ENCODE measurements around the gene INPP4A. TPM values are rescaled to one million over a fixed set of nuclear protein-coding genes. Genes with fewer than 3 reads are reported as not detected.
"Not testable (repeated sequence)": the region's sequence is repeated elsewhere in the genome, so short reads cannot be mapped to it uniquely, and the experiment has no call there.

INPP4A gene
- 21.4 and 25.0 TPM in 2 replicates for total RNA-seq (2014; rRNA removed; shearing (Covaris generic))

GRCh38 chr2:98444436-98445176, at the start of gene INPP4A:
Gene INPP4A, plus strand, starts transcription at chr2:98444858. Its CDS starts 75,191 bp downstream, at chr2:98520049.
- peaks cover 3% of the 10 kb centered on the region; the same call in 1 of the 2 replicates for H3K4me1 ChIP-seq
- peak; percentile 71 to 87 for DNase-seq
- no peak within 1 kb of the TSS; the same call in 1 of the 2 replicates for H3K27ac ChIP-seq
- no peaks in the 10 kb centered on the region for H3K9me3 ChIP-seq (replicated peaks)
- H3K4me3 ChIP-seq: peak within 1 kb of the TSS; percentile 80
- H3K36me3 ChIP-seq: no peaks in the 10 kb centered on the region
- no peaks in the 10 kb centered on the region for H3K27me3 ChIP-seq

- Histone ChIP-seq H3K4me1 (no peaks in the 10 kb centered on the region), H3K27me3 (no peaks in the 10 kb centered on the region), H3K36me3 (no peaks in the 10 kb centered on the region), H3K4me3 (no peak overlapping the region), H3K27ac (no peak overlapping the region), H3K9me3 (replicated peaks) (no peaks in the 10 kb centered on the region)
- DNase-seq: no peak
Observed at GRCh38 chr2:98395977-98396376, 48.7 kb upstream of the INPP4A start.

- no peak overlapping the region for H3K27ac ChIP-seq
- no peaks in the 10 kb centered on the region for H3K27me3 ChIP-seq
Observed at GRCh38 chr2:98396745-98397355, 47.8 kb upstream of the INPP4A start.

GRCh38 chr2:98399140-98399539, 45.5 kb upstream of the INPP4A start:
- H3K4me1 ChIP-seq: no peaks in the 10 kb centered on the region
- no peaks in the 10 kb centered on the region for H3K27me3 ChIP-seq
- no peaks in the 10 kb centered on the region for H3K36me3 ChIP-seq
- no peak overlapping the region for H3K4me3 ChIP-seq
- no peaks in the 10 kb centered on the region for H3K9me3 ChIP-seq (replicated peaks)
- no peak overlapping the region for H3K27ac ChIP-seq
- DNase-seq: no peak

More at GRCh38 chr2:98396745-98397355, 47.8 kb upstream of the INPP4A start:
- Histone ChIP-seq H3K4me1 (no peaks in the 10 kb centered on the region), H3K36me3 (no peaks in the 10 kb centered on the region), H3K4me3 (no peak overlapping the region), H3K9me3 (replicated peaks) (no peaks in the 10 kb centered on the region)
- no peak for DNase-seq

GRCh38 chr2:98403878-98404277, 40.8 kb upstream of the INPP4A start:
- Histone ChIP-seq H3K4me3 (no peak overlapping the region), H3K36me3 (no peaks in the 10 kb centered on the region), H3K27ac (no peak overlapping the region), H3K4me1 (no peaks in the 10 kb centered on the region), H3K9me3 (replicated peaks) (no peaks in the 10 kb centered on the region), H3K27me3 (no peaks in the 10 kb centered on the region)
- no peak for DNase-seq

GRCh38 chr2:98404556-98405250, 40.0 kb upstream of the INPP4A start:
- H3K4me1 ChIP-seq: no peaks in the 10 kb centered on the region
- H3K9me3 ChIP-seq (replicated peaks): no peaks in the 10 kb centered on the region
- H3K4me3 ChIP-seq: no peak overlapping the region
- no peaks in the 10 kb centered on the region for H3K27me3 ChIP-seq
- no peak for DNase-seq
- H3K36me3 ChIP-seq: no peaks in the 10 kb centered on the region
- no peak overlapping the region for H3K27ac ChIP-seq

GRCh38 chr2:98405301-98405700, 39.4 kb upstream of the INPP4A start:
- Histone ChIP-seq H3K27ac (no peak overlapping the region), H3K4me1 (no peaks in the 10 kb centered on the region), H3K4me3 (no peak overlapping the region), H3K9me3 (replicated peaks) (no peaks in the 10 kb centered on the region), H3K36me3 (no peaks in the 10 kb centered on the region), H3K27me3 (no peaks in the 10 kb centered on the region)
- no peak for DNase-seq

GRCh38 chr2:98408155-98408554, 36.5 kb upstream of the INPP4A start:
- Histone ChIP-seq H3K9me3 (replicated peaks) (no peaks in the 10 kb centered on the region), H3K4me1 (no peaks in the 10 kb centered on the region), H3K27me3 (no peaks in the 10 kb centered on the region), H3K27ac (no peak overlapping the region), H3K4me3 (no peak overlapping the region), H3K36me3 (no peaks in the 10 kb centered on the region)
- no peak for DNase-seq

- H3K4me1 ChIP-seq: no peaks in the 10 kb centered on the region
- H3K9me3 ChIP-seq (replicated peaks): peaks cover 4% of the 10 kb centered on the region; the same call in 1 of the 2 replicates
- DNase-seq: peak; percentile 53 to 86
- no peak overlapping the region for H3K4me3 ChIP-seq
- H3K27ac ChIP-seq: no peak overlapping the region
- H3K36me3 ChIP-seq: no peaks in the 10 kb centered on the region
- H3K27me3 ChIP-seq: no peaks in the 10 kb centered on the region
Observed at GRCh38 chr2:98412751-98413458, 31.8 kb upstream of the INPP4A start.

- not testable (repeated sequence) for H3K9me3 ChIP-seq (replicated peaks); H3K4me3 ChIP-seq; H3K36me3 ChIP-seq; DNase-seq; H3K27ac ChIP-seq; H3K4me1 ChIP-seq; H3K27me3 ChIP-seq
Observed at GRCh38 chr2:98414246-98414645, 30.4 kb upstream of the INPP4A start.

- not testable (repeated sequence) for H3K27me3 ChIP-seq; H3K4me3 ChIP-seq; H3K4me1 ChIP-seq; H3K27ac ChIP-seq; DNase-seq; H3K9me3 ChIP-seq (replicated peaks); H3K36me3 ChIP-seq
Observed at GRCh38 chr2:98415719-98416248, 28.9 kb upstream of the INPP4A start.

- Histone ChIP-seq H3K27me3 (no peaks in the 10 kb centered on the region), H3K27ac (no peak overlapping the region), H3K4me1 (no peaks in the 10 kb centered on the region), H3K4me3 (no peak overlapping the region), H3K9me3 (replicated peaks) (peaks cover 4% of the 10 kb centered on the region; the same call in 1 of the 2 replicates), H3K36me3 (no peaks in the 10 kb centered on the region)
- no peak for DNase-seq
Observed at GRCh38 chr2:98416383-98417159, 28.1 kb upstream of the INPP4A start.

GRCh38 chr2:98419544-98419943, 25.1 kb upstream of the INPP4A start:
- Histone ChIP-seq H3K4me1 (no peaks in the 10 kb centered on the region), H3K27ac (no peak overlapping the region), H3K9me3 (replicated peaks) (peaks cover 4% of the 10 kb centered on the region; the same call in 1 of the 2 replicates), H3K27me3 (no peaks in the 10 kb centered on the region), H3K36me3 (no peaks in the 10 kb centered on the region), H3K4me3 (no peak overlapping the region)
- DNase-seq: no peak
